Activated CD8-positive, alpha-beta T cell treated with anti-CD3 and anti-CD28 coated beads for 36 hours (primary cell): Measurements from ENCODE around the gene HOXB5. TPM values are rescaled to one million over a fixed set of nuclear protein-coding genes. Genes with fewer than 3 reads are reported as not detected.

ENCODE experiments used
- ATAC-seq: fragments of 200-7000 bp; cut with Tn5 transposase; one replicate; pipeline ENCODE4 v1.10.0; 2021; ENCODE audit warnings: mild to moderate bottlenecking, moderate library complexity
- CTCF ChIA-PET: fragments of 350-600 bp; sonication (Branson Sonifier 250); formaldehyde crosslinking; loops from one replicate; lab custom pipeline; 2021; ENCODE audit warnings: antibody characterized with exemption; lab: Charles Lee
- POLR2A ChIA-PET: fragments of 350-600 bp; sonication (Branson Sonifier 250); formaldehyde crosslinking; loops from one replicate; lab custom pipeline; 2021; ENCODE audit warnings: antibody characterized with exemption; lab: Charles Lee
- DNase-seq: peaks from one replicate; pipeline ENCODE4 v3.0.0-alpha.2; 2020
- H3K27ac Mint-ChIP-seq: one replicate; pipeline ENCODE4 v1.8.0; 2021; ENCODE audit warnings: mild to moderate bottlenecking, mixed read lengths
- H3K27me3 Mint-ChIP-seq: one replicate; pipeline ENCODE4 v1.8.0; 2021; ENCODE audit warnings: mixed read lengths
- H3K36me3 Mint-ChIP-seq: one replicate; pipeline ENCODE4 v1.8.0; 2021; ENCODE audit warnings: low read depth, mixed read lengths
- H3K4me1 Mint-ChIP-seq: one replicate; pipeline ENCODE4 v1.8.0; 2021; ENCODE audit warnings: low read depth, mixed read lengths
- H3K4me3 Mint-ChIP-seq: one replicate; pipeline ENCODE4 v1.8.0; 2021; ENCODE audit warnings: mild to moderate bottlenecking, moderate library complexity, mixed read lengths
- H3K9me3 Mint-ChIP-seq: one replicate; pipeline ENCODE4 v1.8.0; 2021; ENCODE audit warnings: mixed read lengths
- CTCF ChIP-seq: fragments of 200-600 bp; IDR thresholded peaks from one replicate; pipeline ENCODE4 v1.8.0; 2022; ENCODE audit warnings: antibody characterized with exemption, mild to moderate bottlenecking
- intact Hi-C: fragments of 100-400 bp; cut with micrococcal nuclease; formaldehyde crosslinking; loops from one replicate; pipeline ENCODE4 v1.10.0; 2022
- total RNA-seq, 2 experiments: library from RNA; stranded (reverse); gene quantifications; one replicate each; pipeline ENCODE4 v1.2.3, GENCODE V29; 2021

The HOXB5 gene
- total RNA-seq, 2 experiments from 2014 or later: not detected

GRCh38 chr17:48543854-48544348 is 49.7 kb downstream of the HOXB5 start:
- Mint-ChIP-seq H3K27me3 (peaks cover 1% of the 10 kb centered on the region), H3K4me1 (peaks cover 37% of the 10 kb centered on the region), H3K9me3 (no peaks in the 10 kb centered on the region), H3K36me3 (peaks cover 9% of the 10 kb centered on the region), H3K27ac (peak overlapping the region; percentile 97), H3K4me3 (peak overlapping the region; percentile 85)
- no peak for TF ChIP-seq CTCF
- ATAC-seq (peak; percentile 46), DNase-seq (peak; percentile 68)
- intact Hi-C loops: loop anchor here (5.0 kb wide), 1 partner anchor 42 kb away; no protein-coding TSS in a partner anchor
- CTCF ChIA-PET: interaction anchor here (1.0 to 1.2 kb wide), 2 partner anchors 49 to 52 kb away, joined by 3 to 6 read pairs; partner anchors contain the start of gene HOXB5
- POLR2A ChIA-PET: interaction anchor here (0.6 to 1.9 kb wide), 3 partner anchors 9 to 129 kb away, joined by 3 to 6 read pairs (median 3); no protein-coding TSS in a partner anchor

GRCh38 chr17:48543107-48543853 is 50.3 kb downstream of the HOXB5 start:
- H3K9me3 Mint-ChIP-seq: no peaks in the 10 kb centered on the region
- DNase-seq: peak; percentile 76

GRCh38 chr17:48542698-48543106 is 50.9 kb downstream of the HOXB5 start:
- CTCF ChIA-PET: interaction anchor here (0.7 to 1.3 kb wide), 2 partner anchors 50 to 191 kb away, joined by 3 to 4 read pairs; no protein-coding TSS in a partner anchor
- POLR2A ChIA-PET: interaction anchor here (0.6 to 1.9 kb wide), 5 partner anchors 12 to 154 kb away, joined by 3 to 6 read pairs (median 4); no protein-coding TSS in a partner anchor
- Mint-ChIP-seq H3K4me3 (peak overlapping the region; percentile 85), H3K27me3 (peaks cover 1% of the 10 kb centered on the region), H3K4me1 (peaks cover 28% of the 10 kb centered on the region), H3K9me3 (no peaks in the 10 kb centered on the region), H3K27ac (peak overlapping the region; percentile 87), H3K36me3 (peaks cover 9% of the 10 kb centered on the region)
- no peak for ATAC-seq
- intact Hi-C loops: loop anchor here (5.0 kb wide), 1 partner anchor 40 kb away; no protein-coding TSS in a partner anchor
- TF ChIP-seq CTCF: no peak
- DNase-seq: no peak

More at GRCh38 chr17:48543107-48543853, 50.3 kb downstream of the HOXB5 start:
- peak; percentile 45 for TF ChIP-seq CTCF
- H3K36me3 Mint-ChIP-seq: peaks cover 9% of the 10 kb centered on the region
- POLR2A ChIA-PET: interaction anchor here (0.6 to 1.9 kb wide), 6 partner anchors 9 to 155 kb away, joined by 3 to 6 read pairs (median 4); no protein-coding TSS in a partner anchor
- CTCF ChIA-PET: interaction anchor here (0.7 to 1.3 kb wide), 3 partner anchors 50 to 192 kb away, joined by 3 to 6 read pairs (median 4); partner anchors contain the start of gene HOXB5
- H3K4me1 Mint-ChIP-seq: peaks cover 33% of the 10 kb centered on the region
- peaks cover 1% of the 10 kb centered on the region for H3K27me3 Mint-ChIP-seq
- peak overlapping the region; percentile 97 for H3K27ac Mint-ChIP-seq
- peak; percentile 63 for ATAC-seq
- intact Hi-C loops: loop anchor here (5.0 kb wide), 1 partner anchor 41 kb away; no protein-coding TSS in a partner anchor
- peak overlapping the region; percentile 85 for H3K4me3 Mint-ChIP-seq

- POLR2A ChIA-PET: interaction anchor here (0.6 to 1.9 kb wide), 6 partner anchors 14 to 350 kb away, joined by 3 to 5 read pairs (median 4); no protein-coding TSS in a partner anchor
- peaks cover 1% of the 10 kb centered on the region for H3K27me3 Mint-ChIP-seq
- H3K36me3 Mint-ChIP-seq: peaks cover 9% of the 10 kb centered on the region
- ATAC-seq (no peak), DNase-seq (peak; percentile 41)
- intact Hi-C loops: loop anchor here (5.0 kb wide), 1 partner anchor 40 kb away; no protein-coding TSS in a partner anchor
- H3K9me3 Mint-ChIP-seq: no peaks in the 10 kb centered on the region
- peaks cover 23% of the 10 kb centered on the region for H3K4me1 Mint-ChIP-seq
- CTCF ChIA-PET: interaction anchor here (0.7 to 1.5 kb wide), 3 partner anchors 29 to 191 kb away, joined by 3 to 4 read pairs (median 4); no protein-coding TSS in a partner anchor
- H3K4me3 Mint-ChIP-seq: peak overlapping the region; percentile 85
- TF ChIP-seq CTCF: no peak
- peak overlapping the region; percentile 97 for H3K27ac Mint-ChIP-seq
Observed at GRCh38 chr17:48542114-48542656, 51.4 kb downstream of the HOXB5 start.
